ACC112 (cell line): ENCODE measurements around the gene GSTCD.

Experiments
- H2AFZ ChIP-seq: fragments of 200-600 bp; sonication (generic); one replicate; pipeline ENCODE4 v1.6.0; 2017; ENCODE audit warnings: antibody characterized with exemption, low read length; ENCODE audit not compliant: unreplicated experiment
- H3K27ac ChIP-seq: fragments of 200-600 bp; sonication (generic); 2 replicates; pipeline ENCODE4 v1.5.1; 2014; ENCODE audit warnings: low read depth, mild to moderate bottlenecking, antibody characterized with exemption, low read length, moderate library complexity
- H3K27me3 ChIP-seq: fragments of 200-600 bp; sonication (generic); 2 replicates; pipeline ENCODE4 v1.6.1; 2014; ENCODE audit warnings: mild to moderate bottlenecking, antibody characterized with exemption, low read length, moderate library complexity, mixed read lengths; ENCODE audit not compliant: insufficient read depth
- H3K36me3 ChIP-seq: fragments of 200-600 bp; sonication (generic); 2 replicates; pipeline ENCODE4 v1.6.1; 2016; ENCODE audit warnings: mild to moderate bottlenecking, antibody characterized with exemption, low read length, moderate library complexity, mixed read lengths; ENCODE audit not compliant: insufficient read depth
- H3K4me1 ChIP-seq: fragments of 200-600 bp; sonication (generic); one replicate; pipeline ENCODE4 v1.6.1; 2016; ENCODE audit warnings: low read length, mixed read lengths; ENCODE audit not compliant: insufficient read depth, unreplicated experiment, control insufficient read depth
- H3K4me3 ChIP-seq: fragments of 200-600 bp; sonication (generic); 2 replicates; pipeline ENCODE4 v1.5.1; 2014; ENCODE audit warnings: mild to moderate bottlenecking, low read depth, low read length
- H3K79me2 ChIP-seq: fragments of 200-600 bp; sonication (generic); one replicate; pipeline ENCODE4 v1.6.0; 2016; ENCODE audit warnings: low read length; ENCODE audit not compliant: control insufficient read depth, unreplicated experiment, insufficient read depth

The GSTCD gene

GRCh38 chr4:105805501-105806120 lies 97.0 kb downstream of the GSTCD start:
- Histone ChIP-seq H2AFZ (no peak overlapping the region), H3K27ac (no peak overlapping the region), H3K27me3 (no peaks in the 10 kb centered on the region), H3K79me2 (no peaks in the 10 kb centered on the region), H3K4me3 (no peak overlapping the region), H3K4me1 (peaks cover 12% of the 10 kb centered on the region), H3K36me3 (no peaks in the 10 kb centered on the region)

- H3K27ac ChIP-seq, result peak overlapping the region; percentile 59
- no peaks in the 10 kb centered on the region for H3K27me3 ChIP-seq
- peaks cover 12% of the 10 kb centered on the region for H3K4me1 ChIP-seq
- no peaks in the 10 kb centered on the region for H3K36me3 ChIP-seq
- H3K79me2 ChIP-seq, result no peaks in the 10 kb centered on the region
- H3K4me3 ChIP-seq, result no peak overlapping the region
- H2AFZ ChIP-seq, result no peak overlapping the region
Observed at GRCh38 chr4:105807496-105807895, 98.9 kb downstream of the GSTCD start.

GRCh38 chr4:105808030-105808749 lies 99.6 kb downstream of the GSTCD start:
- peak overlapping the region; percentile 62 for H3K4me3 ChIP-seq

GRCh38 chr4:105808750-105809041 lies 100.1 kb downstream of the GSTCD start:
- Histone ChIP-seq H3K27me3 (no peaks in the 10 kb centered on the region), H2AFZ (peak overlapping the region; percentile 54), H3K4me3 (peak overlapping the region; percentile 62), H3K27ac (peak overlapping the region; percentile 59), H3K4me1 (peaks cover 12% of the 10 kb centered on the region), H3K36me3 (no peaks in the 10 kb centered on the region), H3K79me2 (no peaks in the 10 kb centered on the region)

More at GRCh38 chr4:105808030-105808749, 99.6 kb downstream of the GSTCD start:
- H3K79me2 ChIP-seq, result no peaks in the 10 kb centered on the region
- peak overlapping the region; percentile 54 for H2AFZ ChIP-seq
- H3K27ac ChIP-seq, result peak overlapping the region; percentile 59
- no peaks in the 10 kb centered on the region for H3K36me3 ChIP-seq
- H3K27me3 ChIP-seq, result no peaks in the 10 kb centered on the region
- H3K4me1 ChIP-seq, result peaks cover 12% of the 10 kb centered on the region

GRCh38 chr4:105815701-105816100 lies 107.1 kb downstream of the GSTCD start:
- H3K27ac ChIP-seq, result no peak overlapping the region
- no peaks in the 10 kb centered on the region for H3K36me3 ChIP-seq
- H2AFZ ChIP-seq, result no peak overlapping the region
- H3K27me3 ChIP-seq, result no peaks in the 10 kb centered on the region
- no peaks in the 10 kb centered on the region for H3K79me2 ChIP-seq
- H3K4me1 ChIP-seq, result no peaks in the 10 kb centered on the region
- H3K4me3 ChIP-seq, result no peak overlapping the region

- H3K27me3 ChIP-seq, result no peaks in the 10 kb centered on the region
- no peak overlapping the region for H3K27ac ChIP-seq
- H3K4me1 ChIP-seq, result no peaks in the 10 kb centered on the region
- no peaks in the 10 kb centered on the region; the same call in 1 of the 2 replicates for H3K36me3 ChIP-seq
- no peak overlapping the region for H3K4me3 ChIP-seq
- H3K79me2 ChIP-seq, result no peaks in the 10 kb centered on the region
- no peak overlapping the region for H2AFZ ChIP-seq
Observed at GRCh38 chr4:105822061-105822460, 113.5 kb downstream of the GSTCD start.

- Histone ChIP-seq H3K4me1 (no peaks in the 10 kb centered on the region), H2AFZ (no peak overlapping the region), H3K27ac (no peak overlapping the region), H3K4me3 (no peak overlapping the region), H3K36me3 (no peaks in the 10 kb centered on the region; the same call in 1 of the 2 replicates), H3K27me3 (no peaks in the 10 kb centered on the region), H3K79me2 (no peaks in the 10 kb centered on the region)
Observed at GRCh38 chr4:105828074-105828473, 119.5 kb downstream of the GSTCD start.

- Histone ChIP-seq H3K79me2 (no peaks in the 10 kb centered on the region), H3K4me3 (no peak overlapping the region), H3K4me1 (no peaks in the 10 kb centered on the region)
Observed at GRCh38 chr4:105831189-105831588, 122.6 kb downstream of the GSTCD start.

GRCh38 chr4:105835177-105835576 lies 126.6 kb downstream of the GSTCD start:
- H3K4me3 ChIP-seq, result no peak overlapping the region
- no peak overlapping the region for H3K27ac ChIP-seq
- H3K4me1 ChIP-seq, result no peaks in the 10 kb centered on the region

More at GRCh38 chr4:105831189-105831588, 122.6 kb downstream of the GSTCD start:
- Histone ChIP-seq H2AFZ (no peak overlapping the region), H3K27me3 (no peaks in the 10 kb centered on the region), H3K27ac (no peak overlapping the region), H3K36me3 (peaks cover 11% of the 10 kb centered on the region; the same call in 1 of the 2 replicates)

GRCh38 chr4:105836537-105836936 lies 128.0 kb downstream of the GSTCD start:
- no peak overlapping the region for H3K27ac ChIP-seq
- no peaks in the 10 kb centered on the region for H3K79me2 ChIP-seq
- no peak overlapping the region for H2AFZ ChIP-seq
- H3K27me3 ChIP-seq, result no peaks in the 10 kb centered on the region
- no peak overlapping the region for H3K4me3 ChIP-seq
- H3K36me3 ChIP-seq, result peaks cover 11% of the 10 kb centered on the region; the same call in 1 of the 2 replicates
- no peaks in the 10 kb centered on the region for H3K4me1 ChIP-seq

More at GRCh38 chr4:105835177-105835576, 126.6 kb downstream of the GSTCD start:
- H3K79me2 ChIP-seq, result no peaks in the 10 kb centered on the region
- no peaks in the 10 kb centered on the region for H3K27me3 ChIP-seq
- H3K36me3 ChIP-seq, result peaks cover 11% of the 10 kb centered on the region; the same call in 1 of the 2 replicates
- no peak overlapping the region for H2AFZ ChIP-seq

- Histone ChIP-seq H3K4me3 (no peak overlapping the region), H3K79me2 (no peaks in the 10 kb centered on the region), H3K36me3 (peaks cover 14% of the 10 kb centered on the region; the same call in 1 of the 2 replicates), H3K27ac (no peak overlapping the region), H3K27me3 (no peaks in the 10 kb centered on the region), H3K4me1 (no peaks in the 10 kb centered on the region), H2AFZ (no peak overlapping the region)
Observed at GRCh38 chr4:105837037-105837436, 128.5 kb downstream of the GSTCD start.
